Measurements from ENCODE around the gene MISP3.

MISP3 gene

GRCh38 chr19:14066134-14066533 lies 6.5 kb upstream of the MISP3 start:
- H3K4me3 ChIP-seq (ENCODE audit: low read length): no peak overlapping the region
- TF ChIP-seq CTCF (IDR thresholded peaks at IDR 0.05; ENCODE audit: insufficient read depth, low read depth, low read length, missing control alignments): no peak

GRCh38 chr19:14070268-14071050 lies 2.1 kb upstream of the MISP3 start:
- no peak for TF ChIP-seq CTCF (IDR thresholded peaks at IDR 0.05; ENCODE audit: insufficient read depth, low read depth, low read length, missing control alignments)
- no peak overlapping the region for H3K4me3 ChIP-seq (ENCODE audit: low read length)
- no peak for DNase-seq (ENCODE audit: low read depth)

More at GRCh38 chr19:14066134-14066533, 6.5 kb upstream of the MISP3 start:
- no peak for DNase-seq (ENCODE audit: low read depth)

DNA sequence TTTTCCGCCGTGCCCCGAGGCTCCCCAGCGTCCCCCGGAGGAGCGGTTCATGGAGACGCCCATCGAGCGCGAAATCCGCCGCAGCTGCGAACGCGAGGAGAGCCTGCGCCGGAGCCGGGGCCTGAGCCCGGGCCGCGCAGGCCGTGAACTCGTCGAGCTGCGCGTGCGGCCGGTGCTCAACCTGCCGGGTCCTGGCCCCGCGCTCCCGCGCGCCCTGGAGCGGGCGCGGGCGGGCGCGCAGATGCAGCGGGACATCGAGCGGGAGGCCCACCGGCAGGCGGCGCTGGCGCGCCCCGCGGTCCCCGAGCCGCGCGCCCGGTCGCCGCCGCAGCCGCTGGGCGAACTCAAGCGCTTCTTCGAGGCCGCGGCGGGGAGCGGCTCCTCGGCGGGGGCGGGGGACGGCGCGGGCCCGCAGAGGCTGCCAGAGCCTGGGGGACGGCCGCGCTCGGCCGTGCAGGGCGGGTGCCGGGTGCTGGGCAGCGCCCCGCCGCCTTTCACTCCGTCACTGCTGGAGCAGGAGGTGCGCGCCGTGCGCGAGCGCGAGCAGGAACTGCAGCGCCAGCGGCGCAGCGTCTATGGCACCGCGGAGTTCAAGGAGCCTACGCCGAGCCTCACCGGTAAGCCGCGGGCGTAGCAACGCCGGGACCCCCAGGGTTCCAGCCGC lies 807 bp downstream of the MISP3 start:
- no peak for TF ChIP-seq CTCF (IDR thresholded peaks at IDR 0.05; ENCODE audit: insufficient read depth, low read depth, low read length, missing control alignments)
- H3K4me3 ChIP-seq (ENCODE audit: low read length): peak overlapping the region; percentile 85
- peak; percentile 87 for DNase-seq (ENCODE audit: low read depth)

DNA sequence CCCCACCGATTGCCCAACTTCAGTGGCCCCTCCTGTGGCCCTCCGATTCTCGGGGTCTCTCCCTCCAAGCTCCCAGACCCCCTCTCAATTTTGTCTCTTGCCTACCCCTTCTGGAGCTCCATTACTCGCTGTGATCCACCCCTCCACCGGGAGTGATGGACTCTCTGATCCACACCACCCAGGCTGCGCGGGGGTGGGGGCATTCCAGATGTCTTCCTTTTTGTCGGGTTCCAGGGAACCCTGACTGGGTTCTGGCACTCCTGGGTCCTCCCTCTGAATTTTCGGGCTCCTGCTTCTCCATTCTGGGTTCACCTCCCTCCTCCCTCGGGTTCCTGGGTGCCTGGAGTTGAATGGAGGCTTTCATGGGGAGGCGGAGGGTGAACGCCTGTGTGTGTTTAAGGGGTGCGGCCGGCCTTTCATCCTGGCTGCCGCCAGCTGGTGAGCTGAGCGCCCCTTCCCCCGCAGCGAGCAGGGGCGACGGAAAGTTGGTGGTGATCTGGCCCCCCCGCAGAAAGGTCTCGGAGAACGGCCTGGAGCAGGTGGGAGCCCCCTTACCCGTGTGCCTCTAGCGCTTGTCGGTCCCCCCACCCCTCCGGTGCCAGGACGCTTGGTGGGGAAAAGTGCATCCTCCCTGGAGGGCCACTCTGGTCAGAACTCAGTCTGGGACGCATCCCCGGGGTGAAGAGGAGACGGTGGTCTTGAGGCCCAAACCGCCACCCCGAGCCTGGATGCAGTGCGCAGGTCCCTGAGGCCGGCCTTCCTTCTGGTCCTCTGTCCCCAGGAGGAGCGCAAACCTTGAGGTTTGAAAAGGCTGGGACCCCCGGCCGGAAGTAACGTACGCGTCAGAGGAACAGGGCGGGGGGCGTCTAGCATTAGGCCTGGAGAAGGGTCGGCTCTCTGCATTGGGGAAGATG lies 1.6 kb downstream of the MISP3 start:
- no peak for TF ChIP-seq CTCF (IDR thresholded peaks at IDR 0.05; ENCODE audit: insufficient read depth, low read depth, low read length, missing control alignments)
- DNase-seq (ENCODE audit: low read depth): peak; percentile 51
- H3K4me3 ChIP-seq (ENCODE audit: low read length): peak overlapping the region; percentile 85

DNA sequence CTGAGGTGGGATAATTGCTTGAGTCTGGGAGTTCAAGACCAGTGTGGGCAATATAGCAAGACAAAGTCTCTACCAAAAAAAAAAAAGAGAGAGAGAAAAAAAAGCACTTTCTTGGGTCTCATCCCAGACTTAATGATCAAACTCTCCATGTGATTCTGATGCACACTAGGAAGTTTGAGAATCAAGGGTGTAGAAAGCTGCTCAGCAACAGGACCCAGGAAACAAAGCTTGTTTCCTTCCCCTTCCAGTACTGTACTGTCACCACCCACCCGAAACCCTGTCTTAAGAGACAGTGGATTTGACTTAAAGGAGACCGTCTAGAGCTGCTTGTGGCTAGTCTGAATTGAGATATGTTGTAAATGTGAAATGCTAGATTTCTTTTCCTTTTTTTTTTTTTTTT lies 5.8 kb downstream of the MISP3 start:
- TF ChIP-seq CTCF (IDR thresholded peaks at IDR 0.05; ENCODE audit: insufficient read depth, low read depth, low read length, missing control alignments): no peak
- no peak overlapping the region for H3K4me3 ChIP-seq (ENCODE audit: low read length)
- no peak for DNase-seq (ENCODE audit: low read depth)

DNA sequence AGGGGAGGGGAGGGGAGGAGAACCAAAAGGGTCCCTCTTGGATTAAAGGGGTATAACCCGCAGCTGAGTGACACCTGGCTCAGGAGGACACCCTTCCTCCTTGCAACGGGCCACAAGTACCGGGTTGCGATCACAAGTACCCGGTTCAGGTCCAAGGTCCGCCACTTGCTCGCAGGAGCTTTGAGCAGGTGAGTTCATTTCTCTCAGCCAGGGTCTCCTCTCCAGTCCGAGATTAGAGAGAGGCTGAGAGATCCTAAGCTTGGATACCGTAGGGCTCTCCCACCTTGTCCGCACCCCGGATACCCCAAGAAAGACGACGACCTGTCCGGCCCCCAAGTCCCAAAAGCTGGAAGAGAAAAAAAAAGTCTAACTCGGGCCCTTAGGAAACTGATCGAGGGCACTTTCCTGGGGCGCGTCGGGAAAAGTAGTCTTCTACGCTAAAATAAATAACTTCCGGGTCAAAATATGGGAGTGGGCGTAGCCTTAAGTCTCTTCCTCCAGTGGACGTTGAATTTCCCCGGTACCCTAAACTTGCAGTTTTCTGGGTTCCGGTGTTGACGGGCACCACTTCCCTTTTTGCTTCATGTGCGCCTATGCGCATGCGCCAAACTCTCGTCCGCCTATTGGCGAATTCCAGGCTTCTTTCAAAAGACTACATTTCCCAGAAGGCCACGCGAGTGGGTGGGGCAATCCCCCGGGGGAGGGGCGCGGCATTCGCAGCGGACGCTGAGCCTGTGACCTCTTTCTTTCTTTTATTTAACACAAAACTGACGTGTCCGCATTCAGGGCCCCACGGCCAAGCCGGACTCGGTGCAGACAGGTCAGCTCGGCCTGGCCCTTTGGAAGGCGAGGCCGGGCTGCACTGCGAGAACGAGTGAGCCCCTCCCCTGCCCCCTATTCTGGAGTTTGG lies 8.6 kb downstream of the MISP3 start:
- TF ChIP-seq CTCF (IDR thresholded peaks at IDR 0.05; ENCODE audit: insufficient read depth, low read depth, low read length, missing control alignments): no peak
- peak overlapping the region; percentile 73 for H3K4me3 ChIP-seq (ENCODE audit: low read length)
- DNase-seq (ENCODE audit: low read depth): peak; percentile 98

Data from epithelial cell of esophagus (primary cell).